Progenitor cell of endocrine pancreas (in vitro differentiated cells): ENCODE results near the gene CHSY3. TPM values are rescaled to one million over a fixed set of nuclear protein-coding genes. Genes with fewer than 3 reads are reported as not detected.

Experiments used
- DNase-seq: peaks from one replicate; pipeline ENCODE4 v3.0.0; 2021; ENCODE audit warnings: low spot score; ENCODE audit not compliant: unreplicated experiment
- H3K27ac Mint-ChIP-seq: 2 replicates; pipeline ENCODE4 v1.8.0; 2021; ENCODE audit warnings: mild to moderate bottlenecking, moderate library complexity, mixed read lengths
- H3K27me3 Mint-ChIP-seq: 2 replicates; pipeline ENCODE4 v1.8.0; 2021; ENCODE audit warnings: mixed read lengths
- H3K36me3 Mint-ChIP-seq: 2 replicates; pipeline ENCODE4 v1.8.0; 2022; ENCODE audit warnings: mixed read lengths; ENCODE audit not compliant: insufficient read depth
- H3K4me1 Mint-ChIP-seq: 2 replicates; pipeline ENCODE4 v1.8.0; 2021; ENCODE audit warnings: low read depth, mixed read lengths
- H3K4me3 Mint-ChIP-seq: 2 replicates; pipeline ENCODE4 v1.8.0; 2021; ENCODE audit warnings: low read depth, mild to moderate bottlenecking, moderate library complexity, mixed read lengths
- H3K9me3 Mint-ChIP-seq: 2 replicates; pipeline ENCODE4 v1.8.0; 2021; ENCODE audit warnings: low read depth, mixed read lengths
- long read RNA-seq: library from polyadenylated mRNA; unstranded; transcript quantifications from one replicate; pipeline ENCODE4 v2.0.0, GENCODE V29; 2020
- total RNA-seq: library from RNA; stranded (reverse); gene quantifications from 2 replicates; pipeline ENCODE4 v1.2.1, GENCODE V29; 2021
- TF ChIP-seq, protein P1 (sequence below): fragments of 200-600 bp; sonication (generic); IDR thresholded peaks from one replicate; pipeline ENCODE4 v1.5.0; 2021; ENCODE audit warnings: antibody characterized with exemption, mild to moderate bottlenecking; ENCODE audit not compliant: unreplicated experiment

Gene CHSY3
- total RNA-seq = 0.84 and 1.3 TPM in 2 replicates
- long read RNA-seq = 0 reads

DNA sequence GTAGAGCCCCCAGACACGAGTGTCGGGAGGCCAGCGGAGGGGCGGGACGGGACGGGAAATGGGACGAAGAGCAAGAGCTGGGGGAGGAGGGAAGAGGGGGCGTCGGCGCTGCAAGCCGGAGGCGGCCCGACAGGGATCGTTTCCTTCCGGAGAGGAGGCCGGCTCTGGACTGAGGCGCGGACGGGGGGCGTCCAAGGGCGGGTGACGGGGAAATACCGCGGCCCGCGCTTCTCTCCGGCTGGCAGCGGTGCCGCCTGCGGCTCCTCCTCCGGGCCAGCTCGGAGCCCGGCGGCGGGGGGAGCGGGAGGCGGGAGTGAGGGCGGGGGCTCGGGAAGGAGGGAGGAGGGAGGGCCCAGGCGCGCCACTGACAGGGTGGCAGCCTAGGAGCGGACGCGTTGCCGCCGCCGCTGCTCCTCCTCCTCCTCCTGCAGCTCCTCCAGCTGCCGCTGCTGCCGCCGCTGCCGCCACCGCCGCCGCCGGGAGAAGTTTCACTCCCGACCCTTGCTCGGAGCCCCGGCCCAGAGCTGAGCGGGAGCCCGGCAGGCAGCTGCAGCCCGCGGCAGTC, at the start of gene CHSY3:
Gene CHSY3, plus strand, starts transcription at position 364 of the 565 bp plus-strand sequence.
- H3K4me1 Mint-ChIP-seq = peaks cover 7% of the 10 kb centered on the region
- DNase-seq = peak; percentile 66
- H3K27ac Mint-ChIP-seq = peak within 1 kb of the TSS; percentile 43
- peaks cover 60% of the 10 kb centered on the region for H3K27me3 Mint-ChIP-seq
- H3K4me3 Mint-ChIP-seq = peak within 1 kb of the TSS; percentile 81
- TF ChIP-seq, protein P1, sequence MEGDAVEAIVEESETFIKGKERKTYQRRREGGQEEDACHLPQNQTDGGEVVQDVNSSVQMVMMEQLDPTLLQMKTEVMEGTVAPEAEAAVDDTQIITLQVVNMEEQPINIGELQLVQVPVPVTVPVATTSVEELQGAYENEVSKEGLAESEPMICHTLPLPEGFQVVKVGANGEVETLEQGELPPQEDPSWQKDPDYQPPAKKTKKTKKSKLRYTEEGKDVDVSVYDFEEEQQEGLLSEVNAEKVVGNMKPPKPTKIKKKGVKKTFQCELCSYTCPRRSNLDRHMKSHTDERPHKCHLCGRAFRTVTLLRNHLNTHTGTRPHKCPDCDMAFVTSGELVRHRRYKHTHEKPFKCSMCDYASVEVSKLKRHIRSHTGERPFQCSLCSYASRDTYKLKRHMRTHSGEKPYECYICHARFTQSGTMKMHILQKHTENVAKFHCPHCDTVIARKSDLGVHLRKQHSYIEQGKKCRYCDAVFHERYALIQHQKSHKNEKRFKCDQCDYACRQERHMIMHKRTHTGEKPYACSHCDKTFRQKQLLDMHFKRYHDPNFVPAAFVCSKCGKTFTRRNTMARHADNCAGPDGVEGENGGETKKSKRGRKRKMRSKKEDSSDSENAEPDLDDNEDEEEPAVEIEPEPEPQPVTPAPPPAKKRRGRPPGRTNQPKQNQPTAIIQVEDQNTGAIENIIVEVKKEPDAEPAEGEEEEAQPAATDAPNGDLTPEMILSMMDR = no peak
- H3K36me3 Mint-ChIP-seq = no peaks in the 10 kb centered on the region
- H3K9me3 Mint-ChIP-seq = no peaks in the 10 kb centered on the region

DNA sequence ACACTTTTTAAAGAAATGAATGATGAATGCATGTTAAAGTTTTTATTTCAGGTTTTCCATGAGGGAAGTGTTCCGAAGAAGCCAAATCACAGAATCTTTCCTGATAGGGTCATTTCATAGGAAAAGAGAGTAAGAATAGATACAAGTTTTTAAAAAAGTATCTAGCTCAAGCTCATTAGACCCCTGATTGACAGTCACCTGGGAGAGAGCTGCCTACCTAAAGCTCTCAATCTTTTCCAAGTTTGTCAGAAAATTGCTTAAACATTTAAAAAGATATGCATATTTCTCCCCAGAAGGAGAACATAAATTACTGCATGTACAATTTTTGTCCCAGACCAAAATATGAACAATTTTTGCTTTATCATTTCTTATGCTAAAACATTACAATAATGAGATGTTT, 47.9 kb upstream of the CHSY3 start:
- no peak overlapping the region for H3K4me3 Mint-ChIP-seq
- H3K27me3 Mint-ChIP-seq = peaks cover 8% of the 10 kb centered on the region
- DNase-seq = no peak
- TF ChIP-seq, protein P1 = no peak
- no peaks in the 10 kb centered on the region for H3K4me1 Mint-ChIP-seq
- no peaks in the 10 kb centered on the region for H3K9me3 Mint-ChIP-seq
- H3K36me3 Mint-ChIP-seq = no peaks in the 10 kb centered on the region
- H3K27ac Mint-ChIP-seq = no peak overlapping the region

DNA sequence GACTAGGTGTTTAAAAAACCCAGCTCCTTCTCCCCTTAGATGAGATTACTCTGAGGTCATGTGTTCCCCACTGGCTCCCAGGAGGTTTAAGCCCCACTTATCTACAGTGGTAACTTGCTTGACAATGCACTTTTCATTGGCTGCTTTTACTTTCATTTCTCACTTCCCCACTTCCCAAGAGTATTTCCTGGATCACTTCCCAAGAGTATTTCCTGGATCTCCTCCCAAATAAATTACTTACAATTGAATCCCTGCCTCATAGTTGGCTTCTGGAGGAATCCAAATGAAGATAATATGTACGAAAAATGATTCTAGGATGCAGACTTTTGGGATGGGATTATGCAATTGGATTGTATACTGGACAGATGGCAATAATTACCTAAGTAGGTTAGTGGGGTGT, 47.1 kb upstream of the CHSY3 start:
- Mint-ChIP-seq H3K9me3 (no peaks in the 10 kb centered on the region), H3K36me3 (no peaks in the 10 kb centered on the region), H3K27me3 (peaks cover 8% of the 10 kb centered on the region), H3K4me1 (no peaks in the 10 kb centered on the region), H3K4me3 (no peak overlapping the region), H3K27ac (no peak overlapping the region)
- TF ChIP-seq, protein P1 = no peak
- no peak for DNase-seq

DNA sequence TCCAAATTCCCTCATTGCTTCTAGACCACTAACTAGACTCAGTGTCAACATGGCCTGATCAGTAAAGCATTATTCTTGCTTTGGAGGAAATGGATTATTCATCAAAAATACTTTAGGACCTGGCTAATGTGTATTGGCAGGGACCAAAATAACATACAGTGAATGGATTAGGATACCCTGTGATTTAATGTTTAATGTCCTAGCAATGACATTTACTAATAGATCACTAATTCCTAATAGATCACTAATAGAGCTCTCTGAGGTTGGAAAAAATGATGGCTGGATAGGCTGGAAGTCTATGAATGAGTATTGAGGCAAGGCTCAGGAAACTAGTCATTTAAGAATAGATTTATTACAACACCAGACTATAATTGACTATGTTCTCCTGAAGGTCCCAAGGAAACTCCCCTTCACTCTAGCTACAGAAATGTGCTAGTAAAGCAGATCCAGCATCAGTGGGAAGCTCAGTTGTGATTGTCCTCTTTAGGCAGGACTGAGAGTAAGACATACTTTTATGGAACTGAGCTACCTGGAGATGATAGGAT, 46.1 kb upstream of the CHSY3 start:
- Mint-ChIP-seq H3K4me1 (no peaks in the 10 kb centered on the region), H3K27me3 (peaks cover 3% of the 10 kb centered on the region), H3K36me3 (no peaks in the 10 kb centered on the region), H3K9me3 (no peaks in the 10 kb centered on the region), H3K27ac (no peak overlapping the region), H3K4me3 (no peak overlapping the region)
- TF ChIP-seq, protein P1 = no peak
- no peak for DNase-seq

DNA sequence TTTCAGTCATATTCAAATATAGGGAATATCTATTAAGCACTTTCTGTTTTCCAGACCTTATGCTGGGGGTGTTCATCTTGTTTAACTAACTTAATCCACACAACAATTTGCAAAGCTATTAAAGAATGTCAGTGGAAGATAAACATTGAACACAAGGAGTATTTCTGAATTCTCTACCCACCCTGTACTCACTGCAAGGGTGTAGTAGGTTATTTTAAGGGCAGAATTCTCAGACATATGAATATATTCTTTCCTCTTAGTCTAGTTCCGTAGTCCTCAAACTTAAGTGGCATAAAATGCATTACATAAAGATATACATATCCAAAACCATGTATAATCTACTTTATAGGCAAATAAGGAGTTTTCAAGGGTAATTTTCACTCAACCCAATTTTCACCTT, 19.9 kb upstream of the CHSY3 start:
- Mint-ChIP-seq H3K36me3 (no peaks in the 10 kb centered on the region), H3K27me3 (peaks cover 3% of the 10 kb centered on the region), H3K4me3 (no peak overlapping the region), H3K4me1 (no peaks in the 10 kb centered on the region), H3K27ac (no peak overlapping the region), H3K9me3 (no peaks in the 10 kb centered on the region)
- DNase-seq = no peak
- TF ChIP-seq, protein P1 = no peak
